ENCODE data around the gene GRM4. TPM values are rescaled to one million over a fixed set of nuclear protein-coding genes. Genes with fewer than 3 reads are reported as not detected.

GRM4 gene
- total and polyA plus RNA-seq, 9 donors = 1.1 to 4.8 (median 1.9) TPM

- WGBS (ENCODE audit: insufficient coverage) = 82% methylated on average over 4 of the region's 5 CpGs
- Histone ChIP-seq H3K27ac (ENCODE audit: low read length) (no peak overlapping the region), H3K27me3 (ENCODE audit: control insufficient read depth, insufficient read depth, low read length) (peaks cover 2% of the 10 kb centered on the region), H3K9me3 (replicated peaks; ENCODE audit: control insufficient read depth, low read depth, low read length) (no peaks in the 10 kb centered on the region), H3K36me3 (ENCODE audit: control insufficient read depth, insufficient read depth, low read length) (no peaks in the 10 kb centered on the region), H3K4me1 (ENCODE audit: control insufficient read depth, insufficient read depth, low read length) (no peaks in the 10 kb centered on the region), H3K4me3 (ENCODE audit: low read length) (no peak overlapping the region)
- DNase-seq = no peak
Observed at GRCh38 chr6:34177181-34177591, 31.3 kb upstream of the GRM4 start.

- no peaks in the 10 kb centered on the region for H3K4me1 ChIP-seq (ENCODE audit: control insufficient read depth, insufficient read depth, low read length)
- no peak for DNase-seq
- no peaks in the 10 kb centered on the region for H3K9me3 ChIP-seq (replicated peaks; ENCODE audit: control insufficient read depth, low read depth, low read length)
- peaks cover 2% of the 10 kb centered on the region for H3K27me3 ChIP-seq (ENCODE audit: control insufficient read depth, insufficient read depth, low read length)
- no peak overlapping the region for H3K4me3 ChIP-seq (ENCODE audit: low read length)
- H3K36me3 ChIP-seq (ENCODE audit: control insufficient read depth, insufficient read depth, low read length) = no peaks in the 10 kb centered on the region
- H3K27ac ChIP-seq (ENCODE audit: low read length) = no peak overlapping the region
- 86% methylated on average over 9 of the region's 9 CpGs for WGBS (ENCODE audit: insufficient coverage)
Observed at GRCh38 chr6:34176261-34177031, 30.6 kb upstream of the GRM4 start.

- Histone ChIP-seq H3K4me3 (ENCODE audit: low read length) (no peak overlapping the region), H3K27ac (ENCODE audit: low read length) (no peak overlapping the region), H3K4me1 (ENCODE audit: control insufficient read depth, insufficient read depth, low read length) (no peaks in the 10 kb centered on the region), H3K36me3 (ENCODE audit: control insufficient read depth, insufficient read depth, low read length) (no peaks in the 10 kb centered on the region), H3K27me3 (ENCODE audit: control insufficient read depth, insufficient read depth, low read length) (peaks cover 2% of the 10 kb centered on the region), H3K9me3 (replicated peaks; ENCODE audit: control insufficient read depth, low read depth, low read length) (no peaks in the 10 kb centered on the region)
- WGBS (ENCODE audit: insufficient coverage) = 100% methylated on average over 1 of the region's 3 CpGs
- no peak for DNase-seq
Observed at GRCh38 chr6:34174846-34175399, 29.0 kb upstream of the GRM4 start.

DNA sequence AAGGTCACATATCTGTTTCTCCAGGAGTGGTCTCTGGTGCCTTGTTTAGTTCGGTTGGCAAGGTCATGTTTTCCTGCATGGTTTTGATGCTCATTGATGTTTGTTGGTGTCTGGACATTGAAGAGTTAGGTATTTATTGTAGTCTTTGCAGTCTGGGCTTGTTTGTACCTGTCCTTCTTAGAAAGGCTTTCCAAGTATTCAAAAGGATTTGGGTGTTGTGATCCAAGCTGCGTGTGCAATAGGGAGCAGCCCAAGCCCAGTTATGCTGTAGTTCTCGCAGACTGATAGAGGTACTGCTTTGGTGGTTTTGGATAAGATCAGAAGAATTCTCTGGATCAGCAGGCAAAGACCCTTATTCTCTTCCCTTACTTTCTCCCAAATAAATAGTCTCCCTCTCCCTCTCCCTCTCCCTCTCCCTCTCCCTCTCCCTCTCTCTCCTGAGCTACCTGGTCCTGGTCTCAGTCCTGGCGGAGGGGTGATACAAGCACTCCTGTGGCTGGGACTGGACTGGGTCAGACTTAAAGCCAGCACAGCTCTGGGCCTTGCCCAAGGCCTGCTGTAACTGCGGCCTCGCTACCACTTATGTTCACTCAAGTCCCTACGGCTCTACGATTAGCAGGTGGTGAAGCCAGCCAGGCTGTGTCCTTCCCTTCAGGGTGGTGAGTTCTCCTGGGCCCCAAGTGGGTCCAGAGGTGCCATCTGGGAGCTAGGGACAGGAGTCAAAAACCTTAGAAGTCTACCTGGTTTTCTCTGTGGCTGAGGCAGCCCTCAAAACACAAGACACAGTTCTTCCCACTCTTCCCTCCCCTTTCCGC, 27.3 kb upstream of the GRM4 start:
- no peaks in the 10 kb centered on the region for H3K27me3 ChIP-seq (ENCODE audit: control insufficient read depth, insufficient read depth, low read length)
- no peak for DNase-seq
- H3K9me3 ChIP-seq (replicated peaks; ENCODE audit: control insufficient read depth, low read depth, low read length) = no peaks in the 10 kb centered on the region
- no peak overlapping the region for H3K4me3 ChIP-seq (ENCODE audit: low read length)
- 68% methylated on average over 7 of the region's 9 CpGs for WGBS (ENCODE audit: insufficient coverage)
- H3K36me3 ChIP-seq (ENCODE audit: control insufficient read depth, insufficient read depth, low read length) = no peaks in the 10 kb centered on the region
- no peak overlapping the region for H3K27ac ChIP-seq (ENCODE audit: low read length)
- H3K4me1 ChIP-seq (ENCODE audit: control insufficient read depth, insufficient read depth, low read length) = no peaks in the 10 kb centered on the region

DNA sequence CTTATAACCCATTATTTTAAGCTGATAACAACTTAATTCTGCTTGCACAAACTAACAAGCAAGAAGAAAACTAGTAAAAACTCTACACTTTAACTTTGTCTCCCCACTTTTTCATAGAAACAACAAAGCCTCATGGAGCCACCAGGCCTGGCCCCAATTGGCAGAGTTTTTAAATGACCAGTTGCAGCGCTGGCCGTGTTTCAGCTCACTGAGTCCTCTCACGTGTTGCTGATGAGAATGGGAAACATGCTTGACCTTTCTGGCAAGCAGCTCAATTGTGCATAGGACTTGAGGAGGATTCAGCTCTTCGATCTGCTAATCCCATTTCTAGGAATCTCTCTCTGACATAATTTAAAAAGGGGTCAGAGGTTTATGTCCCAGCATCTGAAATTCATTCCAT, 24.5 kb upstream of the GRM4 start:
- Histone ChIP-seq H3K27ac (ENCODE audit: low read length) (no peak overlapping the region), H3K36me3 (ENCODE audit: control insufficient read depth, insufficient read depth, low read length) (no peaks in the 10 kb centered on the region), H3K4me3 (ENCODE audit: low read length) (no peak overlapping the region), H3K4me1 (ENCODE audit: control insufficient read depth, insufficient read depth, low read length) (no peaks in the 10 kb centered on the region), H3K9me3 (replicated peaks; ENCODE audit: control insufficient read depth, low read depth, low read length) (no peaks in the 10 kb centered on the region), H3K27me3 (ENCODE audit: control insufficient read depth, insufficient read depth, low read length) (no peaks in the 10 kb centered on the region)
- no CpG with 5 or more reads among the region's 4 CpGs for WGBS (ENCODE audit: insufficient coverage)
- no peak for DNase-seq

GRCh38 chr6:34169897-34170296, 24.0 kb upstream of the GRM4 start:
- no peak overlapping the region for H3K27ac ChIP-seq (ENCODE audit: low read length)
- H3K4me3 ChIP-seq (ENCODE audit: low read length) = no peak overlapping the region
- H3K4me1 ChIP-seq (ENCODE audit: control insufficient read depth, insufficient read depth, low read length) = no peaks in the 10 kb centered on the region
- H3K36me3 ChIP-seq (ENCODE audit: control insufficient read depth, insufficient read depth, low read length) = no peaks in the 10 kb centered on the region
- no peaks in the 10 kb centered on the region for H3K9me3 ChIP-seq (replicated peaks; ENCODE audit: control insufficient read depth, low read depth, low read length)
- DNase-seq = no peak
- no peaks in the 10 kb centered on the region for H3K27me3 ChIP-seq (ENCODE audit: control insufficient read depth, insufficient read depth, low read length)
- WGBS (ENCODE audit: insufficient coverage) = no CpG with 5 or more reads among the region's 1 CpG

- Histone ChIP-seq H3K9me3 (replicated peaks; ENCODE audit: control insufficient read depth, low read depth, low read length) (peaks cover 8% of the 10 kb centered on the region), H3K4me1 (ENCODE audit: control insufficient read depth, insufficient read depth, low read length) (no peaks in the 10 kb centered on the region), H3K36me3 (ENCODE audit: control insufficient read depth, insufficient read depth, low read length) (no peaks in the 10 kb centered on the region), H3K4me3 (ENCODE audit: low read length) (no peak overlapping the region), H3K27ac (ENCODE audit: low read length) (no peak overlapping the region), H3K27me3 (ENCODE audit: control insufficient read depth, insufficient read depth, low read length) (peaks cover 4% of the 10 kb centered on the region)
- 66% methylated on average over 5 of the region's 8 CpGs for WGBS (ENCODE audit: insufficient coverage)
- DNase-seq = no peak
Observed at GRCh38 chr6:34161857-34162515, 16.1 kb upstream of the GRM4 start.

DNA sequence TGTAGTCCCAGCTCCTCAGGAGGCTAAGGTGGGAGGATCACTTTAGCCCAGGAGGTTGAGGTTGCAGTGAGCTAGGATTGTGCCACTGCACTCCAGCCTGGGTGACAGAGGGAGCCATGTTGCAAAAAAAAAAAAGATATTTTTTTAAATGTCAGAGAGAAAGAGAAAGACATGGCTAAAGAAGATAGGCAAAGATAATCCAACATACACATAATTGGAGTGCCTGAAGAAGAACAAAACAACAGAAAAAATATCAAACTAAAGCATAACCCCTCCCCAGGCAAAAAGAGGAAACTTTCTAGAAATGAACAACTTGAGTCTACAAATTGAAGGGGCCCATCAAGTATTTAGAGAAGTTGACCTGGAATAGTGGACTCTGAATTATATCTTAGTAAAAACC, 14.0 kb upstream of the GRM4 start:
- Histone ChIP-seq H3K4me3 (ENCODE audit: low read length) (no peak overlapping the region), H3K27ac (ENCODE audit: low read length) (no peak overlapping the region), H3K36me3 (ENCODE audit: control insufficient read depth, insufficient read depth, low read length) (no peaks in the 10 kb centered on the region), H3K27me3 (ENCODE audit: control insufficient read depth, insufficient read depth, low read length) (peaks cover 21% of the 10 kb centered on the region), H3K4me1 (ENCODE audit: control insufficient read depth, insufficient read depth, low read length) (peaks cover 3% of the 10 kb centered on the region), H3K9me3 (replicated peaks; ENCODE audit: control insufficient read depth, low read depth, low read length) (peaks cover 8% of the 10 kb centered on the region)
- DNase-seq = no peak

DNA sequence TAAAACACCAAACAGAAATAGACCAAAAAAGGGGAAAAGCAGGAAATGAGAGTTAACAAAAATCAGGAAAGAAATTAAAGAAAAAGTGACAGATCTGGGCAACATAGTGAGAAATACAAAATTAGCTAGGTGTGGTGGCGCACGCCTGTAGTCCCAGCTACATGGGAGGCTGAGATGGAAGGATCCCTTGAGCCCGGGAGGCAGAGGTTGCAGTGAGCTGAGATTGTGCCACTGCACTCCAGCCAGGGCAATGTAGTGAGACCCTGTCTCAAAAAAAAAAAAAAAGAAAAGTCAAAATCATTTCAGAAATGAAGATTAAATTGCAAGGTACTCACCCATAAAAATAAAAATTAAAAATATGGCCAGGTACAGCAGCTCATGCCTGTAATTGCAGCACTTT, 13.0 kb upstream of the GRM4 start:
- Histone ChIP-seq H3K4me1 (ENCODE audit: control insufficient read depth, insufficient read depth, low read length) (peaks cover 8% of the 10 kb centered on the region), H3K4me3 (ENCODE audit: low read length) (no peak overlapping the region), H3K27me3 (ENCODE audit: control insufficient read depth, insufficient read depth, low read length) (peaks cover 30% of the 10 kb centered on the region), H3K9me3 (replicated peaks; ENCODE audit: control insufficient read depth, low read depth, low read length) (peaks cover 8% of the 10 kb centered on the region), H3K27ac (ENCODE audit: low read length) (no peak overlapping the region), H3K36me3 (ENCODE audit: control insufficient read depth, insufficient read depth, low read length) (no peaks in the 10 kb centered on the region)
- DNase-seq = no peak
- 94% methylated on average over 2 of the region's 3 CpGs for WGBS (ENCODE audit: insufficient coverage)

GRCh38 chr6:34157851-34158250, 12.0 kb upstream of the GRM4 start:
- Histone ChIP-seq H3K36me3 (ENCODE audit: control insufficient read depth, insufficient read depth, low read length) (no peaks in the 10 kb centered on the region), H3K27me3 (ENCODE audit: control insufficient read depth, insufficient read depth, low read length) (peaks cover 40% of the 10 kb centered on the region), H3K4me1 (ENCODE audit: control insufficient read depth, insufficient read depth, low read length) (peaks cover 8% of the 10 kb centered on the region), H3K4me3 (ENCODE audit: low read length) (no peak overlapping the region), H3K9me3 (replicated peaks; ENCODE audit: control insufficient read depth, low read depth, low read length) (peaks cover 8% of the 10 kb centered on the region), H3K27ac (ENCODE audit: low read length) (no peak overlapping the region)
- 50% methylated on average over 2 of the region's 6 CpGs for WGBS (ENCODE audit: insufficient coverage)
- no peak for DNase-seq
